H9 (cell line): ENCODE measurements around the gene GGNBP2. TPM values are rescaled to one million over a fixed set of nuclear protein-coding genes. Genes with fewer than 3 reads are reported as not detected.

Source experiments
- DNase-seq: peaks from one replicate; pipeline ENCODE4 v3.0.0-alpha.2; 2017
- H2AFZ ChIP-seq: one replicate; pipeline ENCODE4 v1.6.1; 2013; ENCODE audit warnings: mild to moderate bottlenecking, low read length, control low read depth, moderate library complexity
- H2AK5ac ChIP-seq: 2 replicates; pipeline ENCODE4 v1.6.1; 2013; ENCODE audit warnings: low read length, control low read depth, mixed read lengths; ENCODE audit not compliant: insufficient read length
- H2BK120ac ChIP-seq: one replicate; pipeline ENCODE4 v1.6.1; 2013; ENCODE audit warnings: low read depth, mild to moderate bottlenecking, low read length, control low read depth, inconsistent platforms; ENCODE audit not compliant: poor library complexity, severe bottlenecking
- H2BK12ac ChIP-seq: 2 replicates; pipeline ENCODE4 v1.6.1; 2013; ENCODE audit warnings: low read length, control low read depth, mixed read lengths, low read depth; ENCODE audit not compliant: insufficient read length
- H2BK15ac ChIP-seq: 2 replicates; pipeline ENCODE4 v1.6.1; 2013; ENCODE audit warnings: low read depth, low read length, control low read depth
- H2BK20ac ChIP-seq: one replicate; pipeline ENCODE4 v1.6.1; 2013; ENCODE audit warnings: low read depth, mild to moderate bottlenecking, low read length, control low read depth, inconsistent platforms; ENCODE audit not compliant: poor library complexity, severe bottlenecking
- H2BK5ac ChIP-seq: 2 replicates; pipeline ENCODE4 v1.6.1; 2013; ENCODE audit warnings: low read length, control low read depth, mixed read lengths; ENCODE audit not compliant: insufficient read length
- H3K14ac ChIP-seq: 2 replicates; pipeline ENCODE4 v1.6.1; 2013; ENCODE audit warnings: low read length, control low read depth; ENCODE audit not compliant: insufficient read depth
- H3K18ac ChIP-seq: 2 replicates; pipeline ENCODE4 v1.6.1; 2013; ENCODE audit warnings: low read depth, mild to moderate bottlenecking, mixed read lengths, low read length, control low read depth; ENCODE audit not compliant: insufficient read length
- H3K23ac ChIP-seq: 2 replicates; pipeline ENCODE4 v1.6.1; 2013; ENCODE audit warnings: low read length, control low read depth, mixed read lengths, low read depth; ENCODE audit not compliant: insufficient read length
- H3K23me2 ChIP-seq: 2 replicates; pipeline ENCODE4 v1.6.1; 2013; ENCODE audit warnings: low read depth, mild to moderate bottlenecking, mixed read lengths, low read length, control low read depth; ENCODE audit not compliant: insufficient read length, poor library complexity, severe bottlenecking
- H3K27ac ChIP-seq: 2 replicates; pipeline ENCODE4 v1.5.1; 2013; ENCODE audit warnings: low read length, control low read depth, mixed read lengths, low read depth; ENCODE audit not compliant: insufficient read length
- H3K27me3 ChIP-seq: 2 replicates; pipeline ENCODE4 v1.6.1; 2013; ENCODE audit warnings: low read length, control low read depth, inconsistent platforms; ENCODE audit not compliant: insufficient read depth
- H3K4ac ChIP-seq: 2 replicates; pipeline ENCODE4 v1.6.1; 2013; ENCODE audit warnings: low read depth, mild to moderate bottlenecking, control low read depth, inconsistent platforms, low read length, moderate library complexity
- H3K4me1 ChIP-seq: 2 replicates; pipeline ENCODE4 v1.6.1; 2013; ENCODE audit warnings: low read length, control low read depth, inconsistent platforms; ENCODE audit not compliant: insufficient read depth
- H3K4me2 ChIP-seq: 2 replicates; pipeline ENCODE4 v1.6.1; 2013; ENCODE audit warnings: low read length, control low read depth, mixed read lengths; ENCODE audit not compliant: insufficient read length, insufficient read depth
- H3K56ac ChIP-seq: 2 replicates; pipeline ENCODE4 v1.6.1; 2013; ENCODE audit warnings: low read depth, mild to moderate bottlenecking, mixed read lengths, low read length, control low read depth; ENCODE audit not compliant: insufficient read length
- H3K79me1 ChIP-seq: 2 replicates; pipeline ENCODE4 v1.6.1; 2013; ENCODE audit warnings: low read depth, mild to moderate bottlenecking, moderate library complexity, low read length, control low read depth, inconsistent platforms; ENCODE audit not compliant: insufficient read depth, poor library complexity, severe bottlenecking
- H3K79me2 ChIP-seq: 2 replicates; pipeline ENCODE4 v1.6.1; 2013; ENCODE audit warnings: low read length, control low read depth, inconsistent platforms; ENCODE audit not compliant: insufficient read depth
- H3K9ac ChIP-seq: 2 replicates; pipeline ENCODE4 v1.6.1; 2013; ENCODE audit warnings: low read length, control low read depth, mixed read lengths; ENCODE audit not compliant: insufficient read length; ENCODE audit errors: extremely low read depth
- H3K9me3 ChIP-seq: one replicate; pipeline ENCODE4 v1.6.1; 2013; ENCODE audit warnings: low read depth, low read length, inconsistent platforms; ENCODE audit not compliant: control insufficient read depth
- H3T11ph ChIP-seq: one replicate; pipeline ENCODE4 v1.6.1; 2013; ENCODE audit warnings: mild to moderate bottlenecking, low read length, control low read depth, inconsistent platforms
- H4K20me1 ChIP-seq: one replicate; pipeline ENCODE4 v1.6.1; 2013; ENCODE audit not compliant: control insufficient read depth, insufficient read length, insufficient read depth
- H4K5ac ChIP-seq: 2 replicates; pipeline ENCODE4 v1.6.1; 2013; ENCODE audit warnings: low read depth, mild to moderate bottlenecking, mixed read lengths, low read length, control low read depth; ENCODE audit not compliant: insufficient read length
- H4K8ac ChIP-seq: replicated peaks from 2 replicates; pipeline ENCODE4 v1.6.1; 2013; ENCODE audit warnings: low read length, control low read depth, mixed read lengths, low read depth; ENCODE audit not compliant: insufficient read length
- H4K91ac ChIP-seq: 2 replicates; pipeline ENCODE4 v1.6.1; 2013; ENCODE audit warnings: low read depth, mild to moderate bottlenecking, moderate library complexity, mixed read lengths, low read length, control low read depth; ENCODE audit not compliant: insufficient read length
- H3K27ac Mint-ChIP-seq, 3 experiments: 2 replicates in 2 of 3; 3 replicates in 1 of 3; pipeline ENCODE4 v1.8.0; 2020 to 2021; ENCODE audit warnings: mixed read lengths in 3 of 3, mild to moderate bottlenecking in 1 of 3, moderate library complexity in 1 of 3
- H3K27me3 Mint-ChIP-seq: 2 replicates; pipeline ENCODE4 v1.8.0; 2021; ENCODE audit warnings: low read depth, mild to moderate bottlenecking, moderate library complexity, mixed read lengths
- H3K36me3 Mint-ChIP-seq, 3 experiments: 2 replicates in 2 of 3; 3 replicates in 1 of 3; pipeline ENCODE4 v1.8.0; 2020 to 2021; ENCODE audit warnings: low read depth in 3 of 3, mixed read lengths in 3 of 3; ENCODE audit not compliant: insufficient read depth in 1 of 3
- H3K4me1 Mint-ChIP-seq, 2 experiments: 2 replicates each; pipeline ENCODE4 v1.8.0; 2020; ENCODE audit warnings: mixed read lengths in 2 of 2
- H3K4me3 Mint-ChIP-seq, 2 experiments: 2 replicates in 1 of 2; 3 replicates in 1 of 2; pipeline ENCODE4 v1.8.0; 2020 to 2021; ENCODE audit warnings: mild to moderate bottlenecking in 2 of 2, mixed read lengths in 2 of 2, moderate library complexity in 1 of 2
- H3K9me3 Mint-ChIP-seq, 2 experiments: 2 replicates in 1 of 2; 3 replicates in 1 of 2; pipeline ENCODE4 v1.8.0; 2020; ENCODE audit warnings: mild to moderate bottlenecking in 2 of 2, mixed read lengths in 2 of 2, moderate library complexity in 1 of 2
- WGBS: extraction: QIAGEN DNeasy Blood & Tissue Kit; methylation state at CpG from one replicate; pipeline ENCODE4 v1.1.7; 2013; ENCODE audit warnings: missing lambda C conversion rate, low lambda C conversion rate, mixed read lengths; ENCODE audit not compliant: insufficient read length; ENCODE audit errors: extremely low coverage; 5-methylcytosine and 5-hydroxymethylcytosine counted together
- total RNA-seq: library from RNA; stranded (reverse); gene quantifications from 2 replicates; pipeline ENCODE4 v1.2.1, GENCODE V29; 2021
- TF ChIP-seq, protein P1 (sequence below): fragments of 200-600 bp; sonication (generic); conservative IDR thresholded peaks from 3 replicates; pipeline ENCODE4 v1.8.0; 2021; ENCODE audit warnings: antibody characterized with exemption, mild to moderate bottlenecking

Gene GGNBP2
- total RNA-seq, 1 experiment from 2014 or later = 52.8 TPM

DNA sequence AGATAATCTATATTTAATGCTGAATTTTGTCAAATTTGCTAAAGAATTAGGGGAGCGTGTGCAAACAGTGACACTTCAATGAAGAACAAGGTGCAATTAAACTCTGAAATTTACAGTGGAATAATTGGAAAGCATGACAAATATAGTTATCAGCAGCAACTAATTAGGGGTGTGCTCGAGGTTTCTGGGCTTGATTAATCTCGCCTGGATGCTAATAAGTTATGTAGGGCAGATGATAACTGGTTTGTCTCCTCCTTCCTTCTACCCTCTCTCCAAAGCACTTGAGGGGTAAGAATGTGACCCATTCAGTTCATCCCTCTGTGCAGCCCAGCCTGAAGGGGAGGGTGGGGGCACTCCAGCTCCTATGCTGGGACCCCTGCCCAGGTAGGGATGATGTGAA is 78.6 kb downstream of the GGNBP2 start:
- no peak overlapping the region for H2BK5ac ChIP-seq
- no peak overlapping the region for H3K14ac ChIP-seq
- no peaks in the 10 kb centered on the region for H4K20me1 ChIP-seq
- H3K79me1 ChIP-seq = no peaks in the 10 kb centered on the region
- H4K8ac ChIP-seq = no peak overlapping the region
- H2BK15ac ChIP-seq = no peak overlapping the region
- Mint-ChIP-seq H3K9me3 (no peaks in the 10 kb centered on the region), H3K27me3 (peaks cover 2% of the 10 kb centered on the region; the same call in 1 of the 2 replicates), H3K4me3 (no peak overlapping the region), H3K27ac (no peak overlapping the region), H3K36me3 (no peaks in the 10 kb centered on the region), H3K4me1 (peaks cover 15 to 39% of the 10 kb centered on the region in 2 experiments)
- H2BK20ac ChIP-seq = no peak overlapping the region
- H3K27ac ChIP-seq = no peak overlapping the region
- no peak overlapping the region for H4K91ac ChIP-seq
- no peak for DNase-seq
- no peaks in the 10 kb centered on the region for H3K4me1 ChIP-seq
- H3K23ac ChIP-seq = no peak overlapping the region
- no peak overlapping the region for H3K4ac ChIP-seq
- TF ChIP-seq, protein P1, sequence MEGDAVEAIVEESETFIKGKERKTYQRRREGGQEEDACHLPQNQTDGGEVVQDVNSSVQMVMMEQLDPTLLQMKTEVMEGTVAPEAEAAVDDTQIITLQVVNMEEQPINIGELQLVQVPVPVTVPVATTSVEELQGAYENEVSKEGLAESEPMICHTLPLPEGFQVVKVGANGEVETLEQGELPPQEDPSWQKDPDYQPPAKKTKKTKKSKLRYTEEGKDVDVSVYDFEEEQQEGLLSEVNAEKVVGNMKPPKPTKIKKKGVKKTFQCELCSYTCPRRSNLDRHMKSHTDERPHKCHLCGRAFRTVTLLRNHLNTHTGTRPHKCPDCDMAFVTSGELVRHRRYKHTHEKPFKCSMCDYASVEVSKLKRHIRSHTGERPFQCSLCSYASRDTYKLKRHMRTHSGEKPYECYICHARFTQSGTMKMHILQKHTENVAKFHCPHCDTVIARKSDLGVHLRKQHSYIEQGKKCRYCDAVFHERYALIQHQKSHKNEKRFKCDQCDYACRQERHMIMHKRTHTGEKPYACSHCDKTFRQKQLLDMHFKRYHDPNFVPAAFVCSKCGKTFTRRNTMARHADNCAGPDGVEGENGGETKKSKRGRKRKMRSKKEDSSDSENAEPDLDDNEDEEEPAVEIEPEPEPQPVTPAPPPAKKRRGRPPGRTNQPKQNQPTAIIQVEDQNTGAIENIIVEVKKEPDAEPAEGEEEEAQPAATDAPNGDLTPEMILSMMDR = no peak
- H3K4me2 ChIP-seq = no peak overlapping the region
- H3K23me2 ChIP-seq = no peaks in the 10 kb centered on the region
- H2BK120ac ChIP-seq = no peak overlapping the region
- no peak overlapping the region for H2BK12ac ChIP-seq
- H3K9ac ChIP-seq = no peak overlapping the region
- no peak overlapping the region for H3K56ac ChIP-seq
- H2AFZ ChIP-seq = no peak overlapping the region
- no peak overlapping the region for H2AK5ac ChIP-seq
- no peak overlapping the region for H3T11ph ChIP-seq
- no peaks in the 10 kb centered on the region for H3K9me3 ChIP-seq
- WGBS = no CpG with 5 or more reads among the region's 3 CpGs
- H4K5ac ChIP-seq = no peak overlapping the region
- no peaks in the 10 kb centered on the region for H3K79me2 ChIP-seq
- no peak overlapping the region for H3K18ac ChIP-seq
- no peaks in the 10 kb centered on the region for H3K27me3 ChIP-seq
